Measurements from ENCODE around the gene S100G. TPM values are rescaled to one million over a fixed set of nuclear protein-coding genes. Genes with fewer than 3 reads are reported as not detected.

The S100G gene
- polyA plus RNA-seq, 3 donors: not detected

DNA sequence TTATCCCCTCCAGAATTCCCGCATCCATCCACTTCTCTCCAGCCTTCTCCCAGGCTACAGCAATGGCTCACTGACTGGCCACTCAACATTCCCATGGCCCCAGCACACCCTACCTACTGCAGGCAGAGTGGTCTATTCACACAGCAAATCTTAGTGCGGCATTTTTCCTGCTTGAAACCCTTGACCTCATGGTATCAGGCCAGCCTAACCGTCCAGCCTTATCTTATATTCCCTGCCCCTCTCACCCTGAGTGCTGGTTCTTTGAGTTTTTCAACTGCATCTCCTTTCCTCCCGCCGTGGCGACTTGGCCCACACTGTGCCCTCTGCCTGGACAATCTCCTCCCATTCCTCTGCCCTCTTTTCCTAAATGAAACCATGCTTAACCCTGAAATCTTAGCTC is 10.0 kb upstream of the S100G start:
- Histone ChIP-seq H3K79me2 (ENCODE audit: insufficient read depth, low read length) (no peaks in the 10 kb centered on the region), H3K9me3 (replicated peaks in 1 of 2; ENCODE audit: control insufficient read depth in 1 of 2, insufficient read depth in 1 of 2, low read length in 2 of 2) (no peaks in the 10 kb centered on the region), H3K36me3 (replicated peaks in 1 of 2; ENCODE audit: control insufficient read depth in 1 of 2, insufficient read depth in 2 of 2, low read length in 2 of 2) (no peaks in the 10 kb centered on the region), H3K27me3 (ENCODE audit: control insufficient read depth in 2 of 2, insufficient read depth in 2 of 2, low read length in 2 of 2) (peaks cover 0 to 2% of the 10 kb centered on the region in 2 donors), H3K4me2 (replicated peaks; ENCODE audit: extremely low read depth, low read length, poor library complexity, severe bottlenecking) (no peak overlapping the region), H3K4me3 (replicated peaks in 1 of 3; ENCODE audit: low read depth in 2 of 3, low read length in 3 of 3) (no peak overlapping the region), H4K20me1 (ENCODE audit: insufficient read depth, low read length) (no peaks in the 10 kb centered on the region), H3K27ac (ENCODE audit: low read depth in 1 of 2, low read length in 2 of 2) (no peak overlapping the region), H2AFZ (ENCODE audit: insufficient read depth, low read depth, low read length, poor library complexity, severe bottlenecking) (no peak overlapping the region), H3K4me1 (ENCODE audit: control insufficient read depth in 1 of 2, insufficient read depth in 2 of 2, low read length in 2 of 2) (no peaks in the 10 kb centered on the region), H3K9ac (ENCODE audit: insufficient read depth, low read length, poor library complexity, severe bottlenecking) (no peak overlapping the region)
- H3K9me3 Mint-ChIP-seq: no peaks in the 10 kb centered on the region
- TF ChIP-seq, protein P1, sequence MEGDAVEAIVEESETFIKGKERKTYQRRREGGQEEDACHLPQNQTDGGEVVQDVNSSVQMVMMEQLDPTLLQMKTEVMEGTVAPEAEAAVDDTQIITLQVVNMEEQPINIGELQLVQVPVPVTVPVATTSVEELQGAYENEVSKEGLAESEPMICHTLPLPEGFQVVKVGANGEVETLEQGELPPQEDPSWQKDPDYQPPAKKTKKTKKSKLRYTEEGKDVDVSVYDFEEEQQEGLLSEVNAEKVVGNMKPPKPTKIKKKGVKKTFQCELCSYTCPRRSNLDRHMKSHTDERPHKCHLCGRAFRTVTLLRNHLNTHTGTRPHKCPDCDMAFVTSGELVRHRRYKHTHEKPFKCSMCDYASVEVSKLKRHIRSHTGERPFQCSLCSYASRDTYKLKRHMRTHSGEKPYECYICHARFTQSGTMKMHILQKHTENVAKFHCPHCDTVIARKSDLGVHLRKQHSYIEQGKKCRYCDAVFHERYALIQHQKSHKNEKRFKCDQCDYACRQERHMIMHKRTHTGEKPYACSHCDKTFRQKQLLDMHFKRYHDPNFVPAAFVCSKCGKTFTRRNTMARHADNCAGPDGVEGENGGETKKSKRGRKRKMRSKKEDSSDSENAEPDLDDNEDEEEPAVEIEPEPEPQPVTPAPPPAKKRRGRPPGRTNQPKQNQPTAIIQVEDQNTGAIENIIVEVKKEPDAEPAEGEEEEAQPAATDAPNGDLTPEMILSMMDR (IDR thresholded peaks at IDR 0.05): no peak
- peaks cover 0 to 22% (median 0%) of the 10 kb centered on the region in 3 donors for H3K27me3 Mint-ChIP-seq (ENCODE audit: low read depth in 3 of 3)
- peaks cover 6% of the 10 kb centered on the region for H3K4me1 Mint-ChIP-seq
- DNase-seq: no peak
- peak overlapping the region in 1 of 7 donors; percentile 24 for H3K27ac Mint-ChIP-seq
- WGBS (ENCODE audit: insufficient coverage): 97% methylated on average over 4 of the region's 6 CpGs
- H3K36me3 Mint-ChIP-seq: peaks cover 4 to 8% of the 10 kb centered on the region in 2 donors
- intact Hi-C loops (cut with micrococcal nuclease): no loop called here
- H3K4me3 Mint-ChIP-seq: no peak overlapping the region

DNA sequence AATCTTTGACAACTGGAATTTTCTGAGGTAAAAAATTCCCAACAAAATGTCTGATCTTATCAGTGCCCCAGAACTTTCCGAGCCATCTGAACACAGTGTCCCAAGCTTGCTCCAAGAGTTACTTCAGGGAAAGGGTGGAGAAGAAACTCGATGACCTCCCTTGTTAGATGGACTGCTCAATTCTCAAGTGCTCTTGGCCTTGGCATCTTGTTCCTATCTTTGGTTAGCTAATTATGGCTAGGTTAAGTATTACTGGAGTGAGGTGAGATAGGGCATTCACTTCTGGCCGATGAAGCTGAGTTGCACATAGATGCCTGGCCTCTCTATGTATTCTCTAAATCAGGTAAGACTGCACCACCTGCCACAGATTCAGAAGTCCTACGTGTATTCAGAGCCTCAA is 9.1 kb upstream of the S100G start:
- H3K9me3 ChIP-seq (replicated peaks in 1 of 2; ENCODE audit: control insufficient read depth in 1 of 2, insufficient read depth in 1 of 2, low read length in 2 of 2): no peaks in the 10 kb centered on the region
- intact Hi-C loops (cut with micrococcal nuclease): no loop called here
- no CpG with 5 or more reads among the region's 4 CpGs for WGBS (ENCODE audit: insufficient coverage)
- Mint-ChIP-seq H3K27me3 (ENCODE audit: low read depth in 3 of 3) (peaks cover 0 to 22% (median 0%) of the 10 kb centered on the region in 3 donors), H3K9me3 (no peaks in the 10 kb centered on the region), H3K4me3 (no peak overlapping the region), H3K4me1 (peaks cover 6% of the 10 kb centered on the region), H3K27ac (no peak overlapping the region), H3K36me3 (peaks cover 4 to 8% of the 10 kb centered on the region in 2 donors)
- DNase-seq: no peak
- no peak overlapping the region for H3K27ac ChIP-seq (ENCODE audit: low read depth in 1 of 2, low read length in 2 of 2)
- no peaks in the 10 kb centered on the region for H3K79me2 ChIP-seq (ENCODE audit: insufficient read depth, low read length)
- no peaks in the 10 kb centered on the region for H3K4me1 ChIP-seq (ENCODE audit: control insufficient read depth in 1 of 2, insufficient read depth in 2 of 2, low read length in 2 of 2)
- H3K4me2 ChIP-seq (replicated peaks; ENCODE audit: extremely low read depth, low read length, poor library complexity, severe bottlenecking): no peak overlapping the region
- H4K20me1 ChIP-seq (ENCODE audit: insufficient read depth, low read length): no peaks in the 10 kb centered on the region
- H3K4me3 ChIP-seq (replicated peaks in 1 of 3; ENCODE audit: low read depth in 2 of 3, low read length in 3 of 3): no peak overlapping the region
- peaks cover 0 to 2% of the 10 kb centered on the region in 2 donors for H3K27me3 ChIP-seq (ENCODE audit: control insufficient read depth in 2 of 2, insufficient read depth in 2 of 2, low read length in 2 of 2)
- TF ChIP-seq, protein P1 (IDR thresholded peaks at IDR 0.05): no peak
- no peak overlapping the region for H2AFZ ChIP-seq (ENCODE audit: insufficient read depth, low read depth, low read length, poor library complexity, severe bottlenecking)
- H3K36me3 ChIP-seq (replicated peaks in 1 of 2; ENCODE audit: control insufficient read depth in 1 of 2, insufficient read depth in 2 of 2, low read length in 2 of 2): no peaks in the 10 kb centered on the region
- H3K9ac ChIP-seq (ENCODE audit: insufficient read depth, low read length, poor library complexity, severe bottlenecking): no peak overlapping the region
